ENCODE results near the gene RASGRP1.

The RASGRP1 gene

GRCh38 chr15:38534691-38535090 is 29.9 kb downstream of the RASGRP1 start:
- DNase-seq: no peak

GRCh38 chr15:38533926-38534325 is 30.7 kb downstream of the RASGRP1 start:
- no peak for DNase-seq

GRCh38 chr15:38533416-38533915 is 31.1 kb downstream of the RASGRP1 start:
- no peak for DNase-seq

GRCh38 chr15:38532728-38533127 is 31.9 kb downstream of the RASGRP1 start:
- DNase-seq: no peak

GRCh38 chr15:38531509-38531908 is 33.1 kb downstream of the RASGRP1 start:
- DNase-seq: no peak

GRCh38 chr15:38530113-38530512 is 34.5 kb downstream of the RASGRP1 start:
- no peak for DNase-seq

GRCh38 chr15:38528294-38528693 is 36.3 kb downstream of the RASGRP1 start:
- no peak for DNase-seq

- no peak for DNase-seq
Observed at GRCh38 chr15:38526158-38526557, 38.5 kb downstream of the RASGRP1 start.

GRCh38 chr15:38525489-38525888 is 39.1 kb downstream of the RASGRP1 start:
- DNase-seq: no peak

- DNase-seq: no peak
Observed at GRCh38 chr15:38524156-38524555, 40.5 kb downstream of the RASGRP1 start.

- DNase-seq: no peak
Observed at GRCh38 chr15:38522922-38523321, 41.7 kb downstream of the RASGRP1 start.

GRCh38 chr15:38521316-38521715 is 43.3 kb downstream of the RASGRP1 start:
- DNase-seq: no peak

- no peak for DNase-seq
Observed at GRCh38 chr15:38520035-38520434, 44.6 kb downstream of the RASGRP1 start.

- no peak for DNase-seq
Observed at GRCh38 chr15:38518084-38518483, 46.5 kb downstream of the RASGRP1 start.

- no peak for DNase-seq
Observed at GRCh38 chr15:38517312-38517975, 47.2 kb downstream of the RASGRP1 start.

GRCh38 chr15:38516626-38517025 is 48.0 kb downstream of the RASGRP1 start:
- DNase-seq: no peak

- DNase-seq: no peak
Observed at GRCh38 chr15:38514601-38515000, 50.0 kb downstream of the RASGRP1 start.

GRCh38 chr15:38512901-38513300 is 51.7 kb downstream of the RASGRP1 start:
- no peak for DNase-seq

GRCh38 chr15:38509152-38509551 is 55.5 kb downstream of the RASGRP1 start:
- no peak for DNase-seq

GRCh38 chr15:38508647-38509046 is 56.0 kb downstream of the RASGRP1 start:
- DNase-seq: no peak

- DNase-seq: no peak
Observed at GRCh38 chr15:38507570-38507969, 57.0 kb downstream of the RASGRP1 start.

GRCh38 chr15:38506997-38507396 is 57.6 kb downstream of the RASGRP1 start:
- no peak for DNase-seq

GRCh38 chr15:38504680-38505467 is 59.7 kb downstream of the RASGRP1 start:
- no peak for DNase-seq

- no peak for DNase-seq
Observed at GRCh38 chr15:38503496-38503895, 61.1 kb downstream of the RASGRP1 start.

All from activated effector memory CD4-positive, alpha-beta T cell treated with Interleukin-2 at 50 U/mL for 16 hours (primary cell).